ENCODE data around the gene PIEZO1. TPM values are rescaled to one million over a fixed set of nuclear protein-coding genes. Genes with fewer than 3 reads are reported as not detected.

The PIEZO1 gene
- total RNA-seq, 2 donors from 2014 or later = 272 to 318 TPM

DNA sequence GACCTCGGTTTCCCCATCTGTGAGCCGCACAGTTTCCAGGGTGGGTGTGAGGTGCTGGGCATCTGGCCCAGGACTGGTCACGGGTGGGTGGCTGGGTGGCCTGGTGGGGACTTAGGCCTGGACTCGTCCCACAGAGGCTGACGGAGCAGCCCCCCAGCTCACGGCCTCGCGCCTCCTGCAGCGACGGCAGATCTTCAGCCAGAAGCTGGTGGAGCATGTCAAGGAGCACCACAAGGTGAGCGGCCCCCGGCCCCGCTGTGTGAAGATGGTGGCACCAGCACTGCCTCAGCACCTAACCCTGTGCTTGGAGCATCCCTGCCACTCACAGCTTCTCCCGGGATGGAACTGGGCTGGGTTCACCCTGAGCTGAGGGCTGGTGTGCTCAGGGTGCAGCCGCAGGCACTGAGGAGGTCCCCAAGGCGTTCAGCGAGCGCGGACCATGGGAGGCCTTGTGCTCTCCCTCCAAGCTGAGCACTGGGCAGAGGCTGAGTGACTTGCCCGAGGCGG is 20.9 kb upstream of the PIEZO1 start:
- no peaks in the 10 kb centered on the region for H3K27me3 Mint-ChIP-seq
- H3K4me3 Mint-ChIP-seq = no peak overlapping the region

DNA sequence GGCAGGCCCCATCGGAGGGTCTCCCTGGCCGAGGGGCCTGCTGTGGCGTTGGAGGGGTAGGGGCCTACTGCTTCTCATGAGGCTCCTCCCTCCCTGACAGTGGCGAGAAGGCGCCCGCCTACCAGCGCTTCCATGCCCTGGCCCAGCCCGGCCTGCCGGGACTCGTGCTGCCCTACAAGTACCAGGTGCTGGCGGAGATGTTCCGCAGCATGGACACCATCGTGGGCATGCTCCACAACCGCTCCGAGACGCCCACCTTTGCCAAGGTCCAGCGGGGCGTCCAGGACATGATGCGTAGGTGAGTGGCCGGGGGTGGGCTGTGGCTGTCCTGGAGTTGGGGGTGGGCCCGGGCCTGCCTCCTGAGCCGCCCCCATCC is 20.3 kb upstream of the PIEZO1 start:
- Mint-ChIP-seq H3K4me3 (no peak overlapping the region), H3K27ac (no peak overlapping the region), H3K36me3 (ENCODE audit: low read depth) (no peaks in the 10 kb centered on the region), H3K27me3 (no peaks in the 10 kb centered on the region), H3K4me1 (peaks cover 13% of the 10 kb centered on the region)
- DNase-seq (no peak), ATAC-seq (no peak)
- H3K9me3 ChIP-seq (ENCODE audit: control insufficient read depth, low read length, poor library complexity, severe bottlenecking) = no peaks in the 10 kb centered on the region

More for the DNA sequence above, 20.9 kb upstream of the PIEZO1 start:
- no peaks in the 10 kb centered on the region for H3K36me3 Mint-ChIP-seq (ENCODE audit: low read depth)
- DNase-seq (no peak), ATAC-seq (no peak)
- H3K4me1 Mint-ChIP-seq = peaks cover 9% of the 10 kb centered on the region
- H3K27ac Mint-ChIP-seq = no peak overlapping the region
- H3K9me3 ChIP-seq (ENCODE audit: control insufficient read depth, low read length, poor library complexity, severe bottlenecking) = no peaks in the 10 kb centered on the region

DNA sequence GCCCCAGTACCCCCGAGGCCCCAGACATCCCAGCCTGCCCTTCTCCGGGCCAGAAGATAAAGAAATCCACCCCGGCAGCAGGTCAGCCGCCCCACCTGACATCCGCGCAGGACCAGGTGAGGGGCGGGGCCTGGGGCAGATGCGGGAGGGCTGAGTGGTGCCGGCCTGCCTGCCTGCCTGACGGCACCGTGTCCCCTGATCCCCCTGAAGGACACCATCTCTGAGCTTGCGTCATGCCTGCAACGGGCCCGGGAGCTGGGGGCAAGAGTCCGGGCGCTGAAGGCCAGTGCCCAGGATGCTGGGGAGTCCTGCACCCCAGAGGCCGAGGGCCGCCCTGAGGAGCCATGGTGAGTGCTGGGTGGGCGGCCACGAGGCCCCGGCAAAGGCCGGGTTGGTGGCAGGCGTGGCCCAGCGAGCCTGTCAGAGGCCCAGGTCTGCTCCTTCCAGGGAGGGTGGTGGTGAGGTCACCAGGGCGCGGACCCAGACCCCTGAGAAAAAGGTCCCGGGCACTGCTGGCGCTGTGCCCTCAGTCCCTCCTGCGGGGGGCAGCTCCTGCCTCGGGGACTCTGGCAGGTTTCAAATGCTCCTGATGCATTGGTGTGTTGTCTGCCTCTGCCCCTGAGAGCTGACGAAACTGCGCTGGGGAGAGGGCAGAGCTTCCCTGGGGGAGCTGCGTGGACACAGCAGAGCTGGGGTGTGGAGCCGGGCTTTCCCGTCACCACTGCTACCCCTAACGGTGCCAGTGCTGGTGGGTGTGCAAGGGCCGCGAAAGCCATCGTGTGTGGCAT is 19.7 kb upstream of the PIEZO1 start:
- H3K4me3 Mint-ChIP-seq = peak overlapping the region; percentile 70
- no peaks in the 10 kb centered on the region for H3K9me3 ChIP-seq (ENCODE audit: control insufficient read depth, low read length, poor library complexity, severe bottlenecking)
- DNase-seq (no peak), ATAC-seq (no peak)
- peaks cover 13% of the 10 kb centered on the region for H3K4me1 Mint-ChIP-seq
- no peak overlapping the region for H3K27ac Mint-ChIP-seq
- no peaks in the 10 kb centered on the region for H3K36me3 Mint-ChIP-seq (ENCODE audit: low read depth)
- H3K27me3 Mint-ChIP-seq = no peaks in the 10 kb centered on the region

DNA sequence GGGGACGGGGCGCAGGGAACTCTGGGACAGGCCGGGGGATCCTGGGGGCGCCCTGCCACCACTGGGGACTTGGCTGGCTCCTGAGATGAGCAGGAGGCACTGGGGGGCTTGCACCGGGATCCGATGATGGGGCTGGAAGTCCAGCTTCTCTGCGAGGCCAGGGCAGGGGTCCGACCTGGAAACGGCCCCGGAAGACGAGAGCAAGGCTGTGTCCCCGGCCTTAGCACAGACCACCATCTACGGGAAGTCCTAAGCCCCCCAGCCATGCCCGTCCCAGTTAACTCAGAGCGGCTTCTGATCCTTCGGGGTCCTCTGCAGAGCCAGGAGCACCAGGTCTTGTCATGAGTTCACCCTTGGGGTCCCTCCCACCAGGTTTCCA is 19.1 kb upstream of the PIEZO1 start:
- no peaks in the 10 kb centered on the region for H3K9me3 ChIP-seq (ENCODE audit: control insufficient read depth, low read length, poor library complexity, severe bottlenecking)
- H3K4me3 Mint-ChIP-seq = peak overlapping the region; percentile 70
- no peaks in the 10 kb centered on the region for H3K36me3 Mint-ChIP-seq (ENCODE audit: low read depth)
- ATAC-seq = no peak
- H3K4me1 Mint-ChIP-seq = peaks cover 13% of the 10 kb centered on the region
- DNase-seq = no peak
- H3K27ac Mint-ChIP-seq = no peak overlapping the region
- no peaks in the 10 kb centered on the region for H3K27me3 Mint-ChIP-seq

DNA sequence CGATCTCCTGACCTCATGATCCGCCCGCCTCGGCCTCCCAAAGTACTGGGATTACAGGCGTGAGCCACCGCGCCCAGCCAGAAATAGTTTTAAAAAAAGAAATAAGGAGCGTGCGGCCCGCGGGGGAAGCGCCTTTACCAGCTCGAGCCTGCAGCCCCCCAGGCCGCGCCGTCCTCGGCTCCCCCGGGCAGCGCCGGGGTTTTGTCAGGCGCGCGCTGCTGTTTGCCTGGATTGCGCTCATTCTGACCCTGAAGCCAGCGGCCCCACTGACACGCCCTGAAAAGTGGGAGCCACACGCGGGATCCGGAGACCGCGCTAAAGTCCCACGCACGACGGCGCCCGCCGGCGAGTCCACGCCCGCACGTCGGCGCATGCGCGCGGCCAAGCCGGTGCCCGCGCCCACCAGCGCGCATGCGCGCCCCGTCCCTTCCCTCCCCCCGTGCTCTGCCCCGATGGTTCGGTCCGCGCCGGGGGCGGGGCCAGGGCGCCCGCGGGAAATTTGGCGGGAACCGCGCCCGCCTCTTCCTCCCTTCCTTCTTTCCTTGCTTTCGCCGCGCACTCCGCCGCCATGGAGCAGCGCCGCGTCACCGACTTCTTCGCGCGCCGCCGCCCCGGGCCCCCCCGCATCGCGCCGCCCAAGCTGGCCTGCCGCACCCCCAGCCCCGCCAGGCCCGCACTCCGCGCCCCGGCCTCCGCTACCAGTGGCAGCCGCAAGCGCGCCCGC is 18.4 kb upstream of the PIEZO1 start, which contains the start of gene CDT1:
TSS of gene CDT1 (plus strand) at position 526 of the 724 bp plus-strand sequence. CDS start at position 569, 43 bp downstream.
- peak; percentile 80 to 90 (median 84) for DNase-seq
- H3K27me3 Mint-ChIP-seq = no peaks in the 10 kb centered on the region
- no peaks in the 10 kb centered on the region for H3K9me3 ChIP-seq (ENCODE audit: control insufficient read depth, low read length, poor library complexity, severe bottlenecking)
- peaks cover 15% of the 10 kb centered on the region for H3K4me1 Mint-ChIP-seq
- H3K27ac Mint-ChIP-seq = peak within 1 kb of the TSS; percentile 92
- H3K36me3 Mint-ChIP-seq (ENCODE audit: low read depth) = no peaks in the 10 kb centered on the region
- peak within 1 kb of the TSS; percentile 87 for H3K4me3 Mint-ChIP-seq
- ATAC-seq = peak; percentile 74

DNA sequence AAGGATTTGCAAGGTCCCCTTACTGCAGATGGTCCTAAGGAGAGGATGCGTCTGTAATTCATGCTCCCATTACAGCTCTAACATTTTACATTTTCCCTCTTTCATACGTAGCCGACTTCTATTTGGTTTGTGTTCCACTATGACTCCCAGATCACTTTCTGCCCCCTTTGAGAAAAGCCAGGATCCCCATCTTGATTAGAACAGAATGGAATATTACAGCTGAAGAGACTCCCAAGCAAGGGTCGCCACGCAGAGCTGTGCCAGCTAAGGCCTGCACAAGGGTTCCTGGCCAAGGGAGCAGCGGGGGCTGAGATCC is 15.2 kb upstream of the PIEZO1 start:
- H3K27me3 Mint-ChIP-seq = no peaks in the 10 kb centered on the region
- no peaks in the 10 kb centered on the region for H3K36me3 Mint-ChIP-seq (ENCODE audit: low read depth)
- ATAC-seq (no peak), DNase-seq (no peak)
- no peaks in the 10 kb centered on the region for H3K9me3 ChIP-seq (ENCODE audit: control insufficient read depth, low read length, poor library complexity, severe bottlenecking)
- peak overlapping the region; percentile 56 for H3K4me3 Mint-ChIP-seq
- H3K27ac Mint-ChIP-seq = no peak overlapping the region
- H3K4me1 Mint-ChIP-seq = peaks cover 13% of the 10 kb centered on the region

DNA sequence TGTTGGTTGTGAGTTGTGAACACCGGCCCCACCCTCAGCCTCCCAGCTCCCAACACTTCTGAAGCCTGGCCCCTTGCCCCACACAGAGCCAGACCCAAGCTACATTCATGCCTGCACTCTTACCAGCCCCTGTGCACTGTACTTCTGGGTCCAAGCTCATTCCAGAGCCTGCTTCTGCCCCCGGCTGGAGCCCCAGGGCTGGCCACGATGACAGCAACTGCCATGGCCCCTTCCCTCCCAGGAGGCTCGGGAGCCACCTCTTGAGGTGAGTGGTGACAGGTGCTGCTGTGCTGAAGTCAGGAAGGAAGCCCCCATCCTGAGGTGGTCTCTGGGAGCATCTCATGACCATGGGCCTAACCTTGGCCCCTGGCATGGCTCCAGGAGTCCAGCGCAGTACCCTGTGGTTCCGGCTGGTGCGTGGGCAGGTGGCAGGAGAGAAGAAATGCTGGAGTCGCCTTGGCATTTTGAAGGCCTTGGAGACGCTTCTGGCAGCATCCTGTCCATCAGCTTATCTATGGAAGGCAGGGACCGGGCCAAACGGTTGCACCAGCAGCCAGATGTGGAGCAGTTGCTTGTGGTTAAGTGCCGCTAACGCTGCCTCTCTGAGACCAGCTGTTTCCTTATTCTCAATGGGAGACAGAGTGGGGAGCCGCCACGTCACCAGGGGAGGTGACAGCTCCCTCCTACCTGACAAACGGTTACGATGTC is 14.7 kb upstream of the PIEZO1 start:
- Mint-ChIP-seq H3K27me3 (no peaks in the 10 kb centered on the region), H3K4me1 (peaks cover 19% of the 10 kb centered on the region), H3K36me3 (ENCODE audit: low read depth) (no peaks in the 10 kb centered on the region), H3K4me3 (peak overlapping the region; percentile 56), H3K27ac (no peak overlapping the region)
- ATAC-seq = peak; percentile 39
- H3K9me3 ChIP-seq (ENCODE audit: control insufficient read depth, low read length, poor library complexity, severe bottlenecking) = no peaks in the 10 kb centered on the region
- DNase-seq = no peak

DNA sequence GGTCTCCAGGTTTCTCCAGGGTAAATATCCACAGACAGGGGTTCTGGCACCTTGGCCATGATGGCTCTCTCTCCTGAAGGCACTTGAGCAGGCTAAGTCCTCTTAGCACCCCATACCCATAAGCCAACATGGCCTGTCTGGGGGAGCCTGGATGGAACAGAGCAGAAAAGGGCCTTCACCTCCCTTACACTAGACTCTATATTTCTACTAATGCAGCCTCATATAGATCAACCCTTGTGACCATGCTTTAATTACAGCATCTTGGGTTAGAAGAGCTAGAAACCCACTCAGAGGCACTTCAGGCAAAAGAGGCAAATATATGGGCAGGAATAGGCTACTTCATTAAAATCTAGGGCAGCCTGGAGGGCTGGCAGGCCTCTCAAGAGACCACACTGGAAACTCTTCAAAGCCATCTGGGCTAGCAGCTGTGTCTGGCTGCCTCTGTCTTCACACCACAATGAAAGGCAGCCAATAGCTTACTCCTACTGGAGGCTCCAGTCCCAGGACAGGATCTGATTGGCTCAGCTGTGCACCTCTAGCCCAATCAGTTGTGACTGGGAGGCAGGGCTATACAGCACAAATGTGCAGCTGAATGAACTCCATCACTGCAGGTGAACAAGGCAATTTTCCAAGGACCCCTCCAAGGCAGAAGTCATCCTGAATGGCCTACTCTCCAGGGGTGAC is 13.9 kb upstream of the PIEZO1 start:
- DNase-seq (no peak), ATAC-seq (no peak)
- Mint-ChIP-seq H3K27me3 (no peaks in the 10 kb centered on the region), H3K4me3 (no peak overlapping the region), H3K27ac (no peak overlapping the region), H3K4me1 (peaks cover 21% of the 10 kb centered on the region), H3K36me3 (ENCODE audit: low read depth) (no peaks in the 10 kb centered on the region)
- H3K9me3 ChIP-seq (ENCODE audit: control insufficient read depth, low read length, poor library complexity, severe bottlenecking) = no peaks in the 10 kb centered on the region

DNA sequence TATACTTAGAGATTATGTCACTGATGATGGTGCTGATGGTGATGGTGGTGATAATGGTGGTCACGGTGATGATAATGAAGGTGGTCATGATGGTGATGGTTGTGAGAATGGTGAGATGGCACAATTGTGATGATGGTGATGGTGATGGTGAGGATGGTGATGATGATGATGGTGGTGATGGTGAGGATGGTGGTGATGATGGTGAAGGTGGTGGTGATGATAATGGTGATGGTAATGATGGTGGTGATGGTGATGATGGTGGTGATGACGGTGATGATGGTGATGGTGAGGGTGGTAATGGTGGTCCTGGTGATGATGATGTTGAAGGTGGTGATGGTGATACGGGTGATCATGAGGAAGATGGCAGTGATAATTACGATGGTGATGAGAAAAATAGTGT is 13.1 kb upstream of the PIEZO1 start:
- no peak overlapping the region for H3K4me3 Mint-ChIP-seq
- peaks cover 24% of the 10 kb centered on the region for H3K4me1 Mint-ChIP-seq
- ATAC-seq (no peak), DNase-seq (no peak)
- H3K36me3 Mint-ChIP-seq (ENCODE audit: low read depth) = no peaks in the 10 kb centered on the region
- no peak overlapping the region for H3K27ac Mint-ChIP-seq
- H3K27me3 Mint-ChIP-seq = no peaks in the 10 kb centered on the region
- H3K9me3 ChIP-seq (ENCODE audit: control insufficient read depth, low read length, poor library complexity, severe bottlenecking) = no peaks in the 10 kb centered on the region

DNA sequence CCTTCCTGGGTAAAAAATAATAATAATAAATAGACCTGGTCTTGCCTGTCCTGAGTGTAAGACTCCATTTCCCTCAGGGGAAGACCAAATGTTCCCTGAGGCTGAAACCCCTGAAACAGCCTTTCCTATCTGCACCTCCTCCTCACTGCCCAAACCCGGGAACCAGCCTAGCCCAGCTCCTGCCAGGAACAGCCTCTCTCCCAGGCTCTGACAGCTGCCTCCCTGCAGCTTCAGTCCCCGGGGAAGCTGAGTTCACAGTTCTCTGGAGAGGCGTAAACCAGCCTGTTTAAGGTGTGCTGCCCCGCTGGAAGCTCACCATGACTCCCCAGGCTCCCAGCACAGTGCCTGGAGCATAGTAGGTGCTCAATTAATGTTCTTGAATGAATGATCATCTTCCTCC is 11.3 kb upstream of the PIEZO1 start:
- peak overlapping the region; percentile 21 for H3K27ac Mint-ChIP-seq
- H3K9me3 ChIP-seq (ENCODE audit: control insufficient read depth, low read length, poor library complexity, severe bottlenecking) = no peaks in the 10 kb centered on the region
- H3K36me3 Mint-ChIP-seq (ENCODE audit: low read depth) = no peaks in the 10 kb centered on the region
- H3K4me1 Mint-ChIP-seq = peaks cover 26% of the 10 kb centered on the region
- no peak for DNase-seq
- ATAC-seq = no peak
- H3K4me3 Mint-ChIP-seq = peak overlapping the region; percentile 43
- no peaks in the 10 kb centered on the region for H3K27me3 Mint-ChIP-seq

DNA sequence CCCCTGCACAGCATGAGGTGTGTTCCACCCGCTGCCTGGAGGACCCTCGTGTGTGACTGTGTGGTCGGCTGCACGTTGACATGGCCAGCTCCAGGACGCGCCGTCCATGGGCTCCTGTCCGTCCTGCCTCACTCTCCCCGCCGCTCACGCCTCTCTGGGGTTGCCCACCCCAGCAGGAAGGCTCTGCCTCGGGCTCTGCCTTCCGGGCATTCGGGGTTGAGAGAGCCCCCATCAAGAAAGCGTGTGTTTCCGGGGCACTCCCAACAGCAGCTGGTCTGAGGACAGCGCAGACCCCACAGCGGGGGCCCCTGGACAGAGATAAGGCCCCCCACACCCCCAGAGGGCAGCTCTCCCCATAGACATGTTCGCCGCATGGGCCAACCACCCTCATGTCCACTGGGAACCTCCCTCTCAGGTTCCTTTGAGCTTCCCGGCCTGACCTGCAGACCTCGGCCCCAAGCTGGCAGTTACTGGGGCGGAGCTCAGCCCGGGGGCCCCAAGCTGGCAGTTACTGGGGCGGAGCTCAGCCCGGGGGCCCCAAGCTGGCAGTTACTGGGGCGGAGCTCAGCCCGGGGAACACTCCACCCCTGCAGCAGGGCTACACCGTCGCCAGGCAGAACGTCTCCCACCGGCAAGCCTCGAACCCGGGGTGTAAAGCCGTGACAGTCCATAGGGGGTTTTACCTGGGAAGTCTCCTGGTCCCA is 8.4 kb upstream of the PIEZO1 start:
- peaks cover 26% of the 10 kb centered on the region for H3K4me1 Mint-ChIP-seq
- no peaks in the 10 kb centered on the region for H3K9me3 ChIP-seq (ENCODE audit: control insufficient read depth, low read length, poor library complexity, severe bottlenecking)
- H3K27ac Mint-ChIP-seq = peak overlapping the region; percentile 41
- no peaks in the 10 kb centered on the region for H3K27me3 Mint-ChIP-seq
- DNase-seq (peak in 1 of 3 donors; percentile 10), ATAC-seq (peak; percentile 32)
- no peaks in the 10 kb centered on the region for H3K36me3 Mint-ChIP-seq (ENCODE audit: low read depth)
- H3K4me3 Mint-ChIP-seq = peak overlapping the region; percentile 19

DNA sequence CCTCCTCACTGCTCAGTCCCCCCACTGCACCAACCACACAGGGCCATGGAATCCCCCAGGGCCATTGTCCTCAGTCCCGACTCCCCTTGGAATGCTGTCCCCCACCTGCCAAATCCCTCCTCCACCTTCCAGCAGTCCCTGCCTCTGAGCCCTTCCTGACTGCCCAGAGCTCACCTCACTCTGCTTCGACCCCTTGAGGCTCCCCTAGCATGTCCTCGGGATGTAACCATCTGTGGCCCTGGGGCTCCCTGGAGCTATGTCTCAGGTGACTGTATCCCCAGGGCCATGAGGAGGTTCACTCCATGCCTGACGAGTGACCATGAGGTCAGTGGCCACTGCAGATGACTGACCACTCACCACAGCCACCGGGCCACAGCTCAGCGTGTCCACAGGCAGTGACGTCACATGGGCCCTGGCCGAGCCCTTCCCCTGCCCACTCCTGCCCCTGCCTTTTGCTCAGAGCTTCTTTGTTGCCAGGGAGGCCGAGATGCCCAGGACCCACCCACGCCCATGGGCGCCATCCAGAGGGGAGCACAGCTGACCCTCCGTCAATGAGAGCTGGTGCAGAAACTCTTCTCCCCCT is 7.7 kb upstream of the PIEZO1 start:
- peak overlapping the region; percentile 19 for H3K4me3 Mint-ChIP-seq
- peak overlapping the region; percentile 41 for H3K27ac Mint-ChIP-seq
- ATAC-seq (no peak), DNase-seq (no peak)
- no peaks in the 10 kb centered on the region for H3K36me3 Mint-ChIP-seq (ENCODE audit: low read depth)
- H3K27me3 Mint-ChIP-seq = no peaks in the 10 kb centered on the region
- peaks cover 26% of the 10 kb centered on the region for H3K4me1 Mint-ChIP-seq
- no peaks in the 10 kb centered on the region for H3K9me3 ChIP-seq (ENCODE audit: control insufficient read depth, low read length, poor library complexity, severe bottlenecking)
